ENCODE data around the gene VGF.

VGF gene

DNA sequence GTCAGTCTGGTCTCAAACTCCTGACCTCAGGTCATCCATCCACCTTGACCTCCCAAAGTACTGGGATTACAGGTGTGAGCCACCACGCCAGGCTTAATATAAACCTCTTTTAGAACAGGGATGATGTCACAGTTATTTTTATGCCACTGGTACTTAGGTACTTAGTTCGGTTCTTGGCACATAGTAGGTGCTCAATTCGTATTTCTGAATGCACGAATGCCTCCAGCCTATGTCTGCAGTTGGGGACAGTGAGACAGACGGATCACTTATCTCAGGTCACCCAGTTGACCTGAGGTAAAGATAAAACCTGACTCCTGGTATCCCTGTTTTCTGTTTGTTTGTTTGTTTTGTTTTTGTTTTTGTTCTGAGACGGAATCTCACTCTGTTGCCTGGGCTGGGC, 20.8 kb upstream of the VGF start:
- in situ Hi-C loops (cut with HindIII; ENCODE audit: low sequenced_read_pairs), result no loop called here

DNA sequence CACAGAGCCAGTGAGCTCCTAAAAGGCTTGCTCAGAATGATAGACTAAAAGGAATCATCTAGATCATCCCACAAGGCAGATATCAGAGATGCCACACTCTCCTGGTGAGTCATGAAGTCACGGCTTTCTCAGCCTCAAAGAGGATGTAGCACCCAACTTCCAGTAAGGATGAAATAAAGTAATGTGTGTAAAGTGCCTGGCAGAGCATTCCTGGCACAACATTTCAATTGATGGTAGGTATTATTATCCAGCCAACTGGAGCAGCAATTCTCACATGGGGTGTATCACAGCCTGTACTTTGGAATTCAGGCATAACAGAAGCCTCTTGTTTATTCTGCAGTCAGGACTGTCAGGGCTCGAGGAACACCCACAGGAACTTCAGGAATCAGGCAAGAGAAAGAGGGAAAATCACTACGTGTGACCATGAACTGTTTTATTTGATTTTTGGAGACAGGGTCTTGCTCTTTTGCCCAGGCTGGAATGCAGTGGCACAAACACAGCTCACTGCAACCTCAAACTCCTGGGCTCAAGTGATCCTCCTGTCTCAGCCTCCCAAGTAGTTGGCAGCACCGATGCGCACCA, 20.0 kb upstream of the VGF start:
- in situ Hi-C loops (cut with HindIII; ENCODE audit: low sequenced_read_pairs), result no loop called here

DNA sequence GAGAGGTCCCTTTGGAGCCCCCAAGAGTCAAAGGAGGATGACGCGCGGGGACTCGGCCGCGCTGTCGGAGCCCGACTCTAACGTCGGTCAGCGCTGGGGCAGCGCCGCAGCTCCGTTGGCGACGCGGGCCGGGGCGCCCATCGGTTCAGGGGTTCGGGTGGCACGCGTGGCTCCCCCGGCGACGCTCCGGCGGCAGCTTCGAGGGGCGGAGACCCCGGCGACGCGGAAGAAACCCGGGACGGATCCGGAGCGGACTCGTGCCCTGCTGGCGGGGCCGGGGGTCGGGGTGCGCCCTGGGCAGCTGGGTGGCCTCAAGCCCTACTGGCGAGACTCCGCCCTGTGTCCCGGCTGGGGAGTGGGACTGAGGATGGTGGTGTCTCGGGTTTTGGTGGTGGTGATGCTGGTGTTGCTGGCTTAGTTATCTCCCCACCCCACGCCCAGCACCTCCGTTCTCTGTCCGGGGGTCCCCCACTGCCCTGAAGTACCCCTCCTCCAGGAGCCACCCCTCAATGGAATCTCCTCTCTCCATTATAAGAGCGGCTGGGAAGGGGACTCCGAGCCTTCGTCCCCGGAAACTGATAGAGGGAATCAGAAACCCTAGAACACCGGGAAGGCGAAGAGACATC, 14.9 kb upstream of the VGF start, which contains the start of gene NAT16:
Gene NAT16, minus strand, starts transcription at position 164 of the 626 bp plus-strand sequence. CDS start 5,486 bp downstream, outside the sequence.
- in situ Hi-C loops (cut with HindIII; ENCODE audit: low sequenced_read_pairs), result no loop called here

DNA sequence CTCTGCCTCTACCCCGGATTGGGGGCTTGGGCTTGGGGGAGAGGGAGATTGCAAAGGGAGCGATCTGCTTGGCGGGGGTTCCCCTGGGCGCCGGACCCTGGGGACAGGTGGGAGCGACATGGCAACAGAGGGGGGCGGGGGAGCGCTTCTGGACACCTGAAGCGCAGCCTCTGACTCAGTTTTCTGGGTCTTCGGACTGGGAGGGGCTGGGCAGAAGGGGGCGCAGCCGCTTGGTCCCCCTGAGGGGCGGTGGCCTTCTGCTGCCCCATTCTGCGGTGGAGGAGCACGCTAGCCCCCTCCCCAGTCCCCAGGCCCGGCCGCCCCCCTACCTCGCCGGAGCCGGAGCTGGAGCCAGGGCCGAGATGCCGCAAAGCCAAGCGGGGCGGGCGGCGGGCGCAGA, 14.3 kb upstream of the VGF start:
- in situ Hi-C loops (cut with HindIII; ENCODE audit: low sequenced_read_pairs), result no loop called here

DNA sequence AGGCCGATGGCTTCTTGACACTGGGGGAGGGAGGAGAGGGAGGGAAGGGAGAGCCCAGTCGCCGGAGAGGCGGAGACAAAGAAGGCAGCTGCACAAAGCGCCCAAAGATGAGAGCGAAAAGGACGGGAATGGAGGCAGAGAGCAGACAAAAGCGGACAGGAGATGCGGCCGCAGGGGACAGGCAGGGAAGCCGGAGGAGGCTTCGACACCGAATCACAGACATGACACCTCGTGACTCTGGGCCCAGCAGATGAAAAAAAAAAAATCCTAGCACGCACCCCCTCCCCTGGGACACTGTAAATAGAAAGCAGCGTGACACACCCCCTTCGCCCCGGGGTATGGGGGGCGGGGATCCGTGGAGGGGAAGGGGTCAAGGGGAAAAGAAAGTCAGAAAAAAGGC, 13.7 kb upstream of the VGF start:
- in situ Hi-C loops (cut with HindIII; ENCODE audit: low sequenced_read_pairs), result no loop called here

DNA sequence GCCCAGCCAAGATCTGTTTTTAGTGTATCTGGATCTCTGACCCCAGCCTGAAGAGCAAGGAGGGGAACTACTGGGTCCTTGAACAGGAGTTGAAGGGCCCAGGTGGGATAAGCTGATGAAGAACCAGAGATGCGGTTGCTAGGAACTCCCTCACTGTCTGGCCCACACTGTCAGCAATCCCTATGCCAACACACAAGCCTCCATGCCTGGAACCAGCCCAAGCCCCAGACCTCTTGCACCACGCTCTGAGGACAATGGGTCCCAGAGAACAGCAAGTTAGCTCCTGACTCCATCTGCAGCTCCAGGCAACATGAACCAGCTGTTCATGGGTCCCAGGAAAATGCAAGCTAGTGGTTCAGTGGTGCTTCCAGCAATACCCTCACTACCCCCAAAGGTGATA, 12.3 kb upstream of the VGF start:
- in situ Hi-C loops (cut with HindIII; ENCODE audit: low sequenced_read_pairs), result no loop called here

DNA sequence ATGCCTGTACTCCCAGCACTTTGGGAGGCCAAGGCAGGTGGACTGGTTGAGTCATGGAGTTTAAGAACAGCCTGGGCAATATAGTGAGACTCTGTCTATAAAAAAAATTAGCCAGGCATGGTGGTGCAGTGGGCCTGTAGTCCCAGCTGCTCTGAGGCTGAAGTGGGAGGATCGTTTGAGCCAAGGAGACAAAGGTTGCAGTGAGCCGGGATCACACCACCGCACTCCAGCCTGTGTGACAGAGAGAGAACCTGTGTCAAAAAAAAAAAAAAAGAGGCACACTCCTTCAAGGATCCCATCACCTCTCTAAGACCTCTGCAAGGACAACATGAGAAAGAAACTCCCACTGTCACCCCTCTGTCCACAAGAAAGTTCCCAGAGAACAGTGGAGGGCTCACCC, 10.3 kb upstream of the VGF start:
- in situ Hi-C loops (cut with HindIII; ENCODE audit: low sequenced_read_pairs), result no loop called here

DNA sequence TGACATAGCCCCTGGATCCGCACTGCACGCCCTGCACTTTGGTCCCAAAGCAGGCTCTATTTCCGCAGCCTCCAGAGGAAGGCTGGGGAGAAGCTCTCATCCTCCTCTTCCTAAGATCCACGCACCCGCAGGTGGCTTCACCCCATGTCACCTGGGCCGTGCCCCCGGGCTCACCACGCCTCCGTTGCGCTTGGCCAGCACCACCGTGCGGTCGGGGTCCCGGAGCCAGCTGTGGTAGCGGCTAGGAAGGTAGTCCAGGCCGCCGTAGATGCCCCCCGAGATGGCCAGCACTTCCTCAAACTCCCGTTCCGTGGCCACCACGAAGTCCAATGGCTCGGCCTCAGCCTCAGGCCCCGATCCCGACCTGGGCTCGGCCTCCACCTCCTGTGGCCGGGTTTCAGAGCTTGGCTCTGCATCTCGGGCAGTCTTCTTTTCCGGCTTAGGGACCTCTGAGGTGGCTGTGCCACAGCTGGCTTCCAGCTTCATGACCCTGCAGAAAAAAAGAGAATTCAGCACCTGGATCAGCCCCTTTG, 9.0 kb upstream of the VGF start:
- in situ Hi-C loops (cut with HindIII; ENCODE audit: low sequenced_read_pairs), result no loop called here

DNA sequence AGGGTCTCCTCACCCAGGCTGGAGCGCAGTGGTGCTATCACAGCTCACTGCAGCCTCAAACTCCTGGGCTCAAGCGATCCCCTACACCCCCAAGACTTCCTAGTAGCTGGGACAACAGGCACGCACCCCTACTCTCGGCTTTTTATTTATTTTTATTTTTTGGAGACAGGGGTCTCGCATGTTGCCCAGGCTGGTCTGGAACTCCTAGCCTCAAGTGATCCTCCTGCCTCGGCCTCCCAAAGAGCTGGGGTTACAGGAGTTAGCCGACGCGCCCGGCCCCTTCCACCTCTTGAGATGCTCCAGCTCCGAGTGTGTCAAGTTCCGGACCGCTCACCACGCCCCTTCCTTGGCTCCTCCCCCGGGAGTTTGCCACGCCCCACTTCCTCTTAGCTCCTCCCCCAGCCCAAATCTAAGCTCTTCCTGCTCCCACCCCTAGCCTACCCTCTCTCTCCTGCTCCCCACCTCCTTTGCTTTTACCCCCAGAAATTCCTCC, 8.4 kb upstream of the VGF start:
- in situ Hi-C loops (cut with HindIII; ENCODE audit: low sequenced_read_pairs), result no loop called here

DNA sequence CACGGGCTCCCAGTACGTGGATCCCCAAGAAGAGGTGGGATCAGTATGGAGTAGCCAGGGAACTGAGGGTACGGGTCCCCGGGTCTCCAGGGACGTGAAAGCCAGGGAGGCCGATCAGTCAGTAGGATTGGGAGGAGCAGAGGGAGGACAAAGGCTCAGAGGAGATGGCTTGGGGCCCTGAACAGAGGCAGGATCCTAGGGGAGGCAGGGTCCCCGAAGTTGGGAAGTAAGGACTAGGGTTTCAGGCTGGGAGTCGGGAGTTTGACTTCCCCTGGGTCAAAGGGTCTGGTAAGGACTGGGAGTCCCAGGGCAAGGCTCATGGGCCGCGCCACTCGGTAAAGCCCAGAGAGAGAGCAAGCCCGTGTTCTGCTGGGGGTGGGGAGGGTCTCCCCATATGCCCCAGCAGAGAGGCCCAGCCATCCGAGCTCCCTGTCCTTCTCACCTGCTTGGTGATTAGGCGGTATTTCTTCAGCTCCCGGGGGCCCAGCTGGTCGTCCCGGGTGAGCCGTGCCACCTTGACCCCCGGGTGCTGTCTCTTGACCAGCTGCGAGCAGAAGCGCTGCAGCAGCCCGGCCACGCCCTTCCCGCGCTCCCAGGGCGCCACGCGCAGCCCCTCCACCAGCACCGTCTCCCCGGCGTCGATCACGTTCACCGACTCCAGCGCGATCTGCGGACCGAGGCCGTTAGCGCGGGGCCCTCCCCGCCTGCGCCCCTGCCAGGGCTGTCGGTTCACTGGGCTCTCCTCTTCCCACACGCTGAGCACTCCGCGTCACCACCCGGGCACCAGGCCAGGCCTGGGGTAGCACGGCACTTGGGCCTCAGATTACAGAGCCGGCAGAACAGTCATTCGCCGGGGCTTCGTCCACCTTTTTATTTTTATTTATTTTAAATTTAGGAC, 7.7 kb upstream of the VGF start:
- in situ Hi-C loops (cut with HindIII; ENCODE audit: low sequenced_read_pairs), result no loop called here

DNA sequence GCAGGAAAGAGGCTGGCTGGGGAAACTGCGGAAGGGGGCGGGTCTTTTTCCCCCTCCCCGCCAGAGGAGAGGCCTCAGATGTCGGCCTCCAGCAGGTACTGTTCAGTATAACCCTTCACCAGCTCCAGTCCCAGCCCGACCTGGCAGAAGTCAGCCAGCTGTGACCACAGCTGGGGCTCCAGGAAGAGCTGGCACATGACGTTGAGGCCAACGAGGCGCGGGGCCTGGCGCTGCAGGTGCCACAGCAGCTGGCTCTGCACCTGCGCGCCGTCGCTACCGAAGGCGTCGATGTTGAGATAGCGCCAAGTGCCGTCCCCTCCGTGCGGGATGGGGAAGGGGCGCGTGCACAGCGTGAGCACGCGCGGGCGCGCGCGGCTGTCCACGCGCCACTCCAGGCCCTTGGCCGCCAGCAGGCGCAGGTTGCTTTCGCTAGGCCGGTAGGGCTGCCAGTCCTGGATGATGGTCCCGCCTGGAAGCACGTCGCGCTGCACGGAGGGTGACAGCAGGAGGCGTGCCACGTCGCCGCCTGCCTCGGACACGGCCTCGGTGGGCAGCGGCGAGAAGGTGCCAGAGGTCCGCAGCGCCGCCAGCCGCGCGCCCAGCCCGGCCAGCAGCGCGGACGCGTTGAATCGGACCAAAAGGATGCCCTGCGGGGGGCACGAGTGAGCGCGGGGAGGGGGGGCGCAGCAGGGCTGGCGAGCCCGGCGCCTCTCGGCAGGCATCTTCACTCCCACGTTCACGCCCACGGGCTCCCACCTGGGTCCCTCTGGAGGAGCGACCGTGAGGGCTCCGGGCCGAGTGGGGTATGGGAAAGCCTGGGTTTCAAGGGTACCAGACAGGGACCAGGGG, 6.9 kb upstream of the VGF start:
- in situ Hi-C loops (cut with HindIII; ENCODE audit: low sequenced_read_pairs), result no loop called here

DNA sequence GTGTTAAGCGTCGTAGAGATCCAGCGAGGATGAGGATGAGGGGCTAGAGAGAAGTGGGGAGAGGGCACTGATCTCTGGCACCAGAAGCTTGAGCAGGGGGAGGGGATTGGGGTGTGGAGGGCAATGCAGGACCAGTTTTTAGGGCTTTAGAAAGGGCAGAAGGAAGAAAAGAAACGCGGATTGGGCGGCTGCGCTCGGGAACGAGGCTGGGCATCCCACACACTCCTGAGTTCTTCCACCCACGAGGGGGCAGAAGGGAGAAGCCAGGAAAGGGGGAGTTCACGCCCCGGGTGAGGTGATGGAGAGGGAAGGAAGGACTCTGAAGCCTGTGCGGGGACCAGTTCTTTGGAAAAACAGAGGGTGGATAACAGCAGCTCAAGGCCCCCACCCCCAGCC, 6.1 kb upstream of the VGF start:
- in situ Hi-C loops (cut with HindIII; ENCODE audit: low sequenced_read_pairs), result no loop called here

DNA sequence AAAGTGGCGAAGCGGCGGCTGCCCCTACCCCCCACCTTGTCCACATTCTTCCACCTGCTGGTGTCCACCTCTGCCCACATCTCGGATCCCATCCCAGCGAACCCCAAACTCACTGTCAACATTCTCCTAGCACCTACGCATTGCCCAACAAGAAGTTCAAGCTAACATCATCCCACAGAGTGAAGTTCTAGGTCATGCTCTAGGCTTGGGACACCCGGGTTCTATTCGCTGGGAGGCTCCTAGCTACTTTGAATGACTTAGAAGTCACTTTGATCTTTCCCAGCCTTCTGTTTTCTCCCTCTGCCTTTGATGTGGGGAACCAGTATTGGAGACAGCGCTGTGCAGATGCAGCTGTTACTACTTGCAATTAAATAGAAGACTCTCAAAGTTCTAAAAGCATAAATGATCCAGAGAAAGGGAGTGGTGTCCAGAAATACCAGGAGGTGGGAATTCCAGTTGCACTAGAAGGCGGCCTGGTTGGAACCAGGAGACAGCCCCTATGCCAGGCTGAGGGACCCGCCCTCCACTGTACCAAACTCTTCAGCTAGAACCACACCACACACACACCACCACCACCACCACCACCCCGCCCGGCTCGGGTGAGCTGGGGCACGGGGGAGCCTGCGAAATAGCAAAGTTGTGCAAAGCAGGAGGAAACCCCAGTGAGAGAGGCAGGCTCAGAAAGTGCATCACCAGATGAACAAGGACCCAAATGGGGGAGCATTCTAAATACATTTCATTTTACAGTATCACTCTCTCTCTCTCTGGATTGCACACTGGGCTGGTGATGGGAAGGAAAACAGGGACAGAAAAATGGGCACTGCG, 5.5 kb upstream of the VGF start:
- in situ Hi-C loops (cut with HindIII; ENCODE audit: low sequenced_read_pairs), result no loop called here

DNA sequence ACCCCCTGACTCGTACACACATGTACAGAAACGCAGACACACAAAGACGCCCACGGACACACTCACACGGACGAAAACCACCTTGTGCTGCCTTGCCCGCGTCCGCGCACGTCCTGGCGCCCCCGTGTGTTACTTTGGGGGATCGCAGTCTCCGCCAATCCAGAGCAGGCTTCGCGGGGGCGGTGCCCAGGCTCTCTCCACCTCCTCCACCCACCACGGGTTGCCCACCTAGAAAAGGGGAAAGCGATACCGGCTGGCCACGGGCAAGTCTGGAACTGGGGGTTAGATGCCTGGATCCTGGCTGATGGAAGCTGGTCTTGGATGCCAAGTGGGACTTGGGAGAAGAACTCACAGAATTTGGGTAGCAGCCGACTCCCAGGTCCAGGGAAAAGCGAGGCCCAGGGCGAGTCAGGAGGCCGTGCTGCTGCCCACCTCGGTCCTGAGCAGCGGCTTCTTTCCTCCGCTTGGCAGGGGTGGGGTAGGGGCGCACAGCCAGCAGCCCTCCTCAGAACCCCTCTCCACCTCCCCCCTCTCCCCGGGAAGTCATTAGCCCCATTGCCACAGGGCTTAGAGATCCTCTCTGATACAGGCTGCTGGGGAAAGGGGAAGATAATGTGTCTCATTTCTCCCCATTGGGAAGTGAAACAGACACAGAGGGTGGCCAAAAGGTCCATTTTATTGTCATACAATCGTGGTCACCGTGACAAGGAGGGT, 4.6 kb upstream of the VGF start:
- in situ Hi-C loops (cut with HindIII; ENCODE audit: low sequenced_read_pairs), result no loop called here

DNA sequence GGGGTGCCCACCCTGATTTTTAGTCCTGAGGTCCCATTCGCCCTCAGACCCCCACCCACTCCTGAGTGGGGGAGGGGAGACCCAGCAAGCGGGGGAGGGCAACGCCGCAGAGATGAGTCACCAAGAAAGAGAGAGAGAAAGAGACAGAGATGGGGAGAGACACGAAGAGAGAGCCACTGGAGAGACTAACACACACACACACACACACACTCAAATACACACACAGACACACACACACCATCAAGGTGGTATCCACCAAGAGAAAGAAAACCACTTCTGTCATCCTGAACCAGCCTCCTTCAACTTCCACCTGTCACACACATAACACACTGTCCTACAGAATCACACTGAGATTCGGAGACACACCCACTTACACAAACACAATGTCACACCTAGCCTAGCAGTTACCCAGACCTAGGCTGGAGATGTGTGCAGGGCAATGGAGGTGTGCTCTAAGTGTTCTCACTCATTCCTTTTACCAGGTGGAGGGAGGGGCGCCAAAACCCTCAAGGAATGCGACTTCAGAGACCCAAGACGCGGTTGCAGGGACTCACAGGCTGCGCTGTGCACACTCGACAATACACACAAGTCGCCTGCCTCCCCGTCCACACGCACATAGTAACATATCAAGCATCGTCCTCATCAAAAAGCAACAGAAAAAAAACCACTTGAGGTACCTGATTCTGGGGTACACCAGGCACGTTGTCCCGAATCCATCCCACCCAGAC, 3.9 kb upstream of the VGF start:
- in situ Hi-C loops (cut with HindIII; ENCODE audit: low sequenced_read_pairs), result no loop called here

DNA sequence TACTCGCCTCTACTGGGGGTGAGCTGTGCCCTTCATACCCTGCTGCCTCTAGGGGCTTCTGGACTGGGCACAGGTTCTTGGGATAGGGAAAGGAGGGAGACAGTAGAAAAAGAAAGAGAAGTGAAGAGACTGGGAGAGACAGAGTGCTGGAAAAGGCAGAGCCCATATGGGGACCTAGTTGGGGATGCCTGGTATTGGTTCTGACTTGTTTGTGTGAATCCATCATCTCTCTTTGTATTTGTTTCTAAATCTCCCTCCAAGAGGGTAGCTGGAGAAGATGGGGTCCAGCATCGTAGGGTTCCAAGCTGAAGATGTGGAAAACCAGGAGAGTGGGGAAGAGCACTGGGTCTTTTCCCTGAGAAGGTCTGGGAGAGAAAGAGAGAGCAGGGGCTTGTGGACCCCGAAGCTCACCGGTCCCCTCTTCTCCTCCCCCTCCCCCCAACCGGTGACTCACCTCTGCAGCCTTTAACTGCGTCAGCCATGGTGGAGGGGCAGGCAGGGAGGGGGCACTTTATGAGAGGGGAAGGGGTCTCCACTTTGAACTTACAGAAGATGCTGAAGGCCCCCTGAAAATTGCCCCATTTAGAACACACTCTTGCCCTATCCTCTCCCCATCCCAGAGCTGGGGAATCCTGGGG, 3.2 kb upstream of the VGF start:
- in situ Hi-C loops (cut with HindIII; ENCODE audit: low sequenced_read_pairs), result no loop called here

DNA sequence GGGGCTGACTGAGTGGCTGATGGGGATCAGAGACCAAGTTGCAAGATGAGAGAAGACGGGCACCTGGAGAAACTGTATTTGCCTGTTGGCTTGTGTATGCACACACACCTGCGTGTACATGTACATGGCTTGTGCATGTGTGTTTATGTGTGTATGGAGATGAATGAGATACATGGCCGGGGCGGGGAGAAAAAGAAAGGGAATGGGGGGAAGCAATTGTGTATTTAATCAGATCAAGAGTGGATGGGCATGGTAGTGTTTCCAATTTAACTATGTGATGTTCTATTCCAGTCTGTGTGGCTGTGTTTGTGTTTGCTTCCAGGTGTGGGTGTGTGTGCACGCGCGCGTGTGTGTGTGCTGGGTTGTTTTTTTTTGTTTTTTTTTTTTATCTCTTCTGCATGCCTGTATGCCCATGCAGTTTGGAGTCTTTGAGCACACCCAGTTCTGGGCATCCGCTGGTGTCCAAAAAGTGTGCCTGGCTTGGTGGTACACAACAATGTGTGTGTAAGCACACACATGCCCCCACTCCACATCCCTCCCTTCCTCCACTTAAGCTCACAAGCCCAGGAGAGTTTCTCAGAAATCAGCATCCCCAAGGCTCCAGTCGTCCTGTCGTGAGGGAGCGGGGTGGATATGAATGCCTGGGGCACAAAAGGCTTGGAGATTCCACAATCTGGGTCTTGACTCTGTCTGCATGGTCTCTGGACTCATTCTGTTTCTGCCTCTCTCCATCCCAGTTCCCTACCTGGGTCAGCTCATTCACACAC, 2.5 kb upstream of the VGF start:
- in situ Hi-C loops (cut with HindIII; ENCODE audit: low sequenced_read_pairs), result no loop called here
